ENCODE data around the gene IFI6. TPM values are rescaled to one million over a fixed set of nuclear protein-coding genes. Genes with fewer than 3 reads are reported as not detected.

Gene IFI6
- total and polyA plus RNA-seq, 4 donors: 5.9 to 339 (median 169) TPM

DNA sequence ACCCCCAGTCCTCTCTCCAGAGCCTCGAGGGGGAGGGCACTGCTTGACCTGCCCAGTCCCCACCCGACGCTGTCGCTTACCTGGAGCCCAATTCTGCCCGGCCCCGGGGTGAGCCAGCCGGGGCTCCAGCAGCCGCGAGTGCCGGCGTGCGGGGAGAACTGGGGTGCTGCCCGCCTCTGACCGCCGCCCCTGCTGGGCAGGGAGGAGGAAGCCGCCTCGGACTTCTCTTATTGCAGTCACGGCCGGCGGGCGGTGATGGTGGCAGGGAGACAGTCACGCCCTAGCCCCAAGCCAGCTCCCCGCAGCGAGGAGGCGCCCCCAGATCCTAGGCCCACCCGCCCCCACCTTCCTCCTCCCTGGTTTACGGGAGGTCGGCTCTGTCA, 37.0 kb downstream of the IFI6 start, which contains the start of gene FGR:
Gene FGR, minus strand, starts transcription at position 201 of the 383 bp plus-strand sequence. CDS start 11,269 bp downstream, outside the sequence.
- no peaks in the 10 kb centered on the region for H3K27me3 ChIP-seq (ENCODE audit: control insufficient read depth in 4 of 4, insufficient read depth in 4 of 4, low read length in 3 of 4)

More for the DNA sequence above, 37.0 kb downstream of the IFI6 start, which contains the start of gene FGR:
- Histone ChIP-seq H3K36me3 (ENCODE audit: control insufficient read depth in 4 of 4, insufficient read depth in 3 of 4, low read depth in 1 of 4, low read length in 3 of 4) (no peaks in the 10 kb centered on the region), H3K9me3 (ENCODE audit: control insufficient read depth in 4 of 4, low read length in 3 of 4) (no peaks in the 10 kb centered on the region), H3K27ac (ENCODE audit: low read depth in 1 of 2, low read length in 2 of 2) (peak within 1 kb of the TSS; percentile 71 to 75), H3K4me1 (ENCODE audit: control insufficient read depth in 4 of 4, insufficient read depth in 4 of 4, low read length in 3 of 4) (peaks cover 0 to 10% (median 3%) of the 10 kb centered on the region in 4 donors), H3K4me3 (ENCODE audit: low read depth in 1 of 3, low read length in 3 of 3) (peak within 1 kb of the TSS in 2 of 3 donors; percentile 19 to 33), H3K9ac (ENCODE audit: low read depth in 1 of 2, low read length in 2 of 2) (peak within 1 kb of the TSS; percentile 12 to 48)
- no peak for DNase-seq (ENCODE audit: low spot score)
- WGBS: 41% methylated on average over 28 of the region's 28 CpGs
- TF ChIP-seq, protein P1, sequence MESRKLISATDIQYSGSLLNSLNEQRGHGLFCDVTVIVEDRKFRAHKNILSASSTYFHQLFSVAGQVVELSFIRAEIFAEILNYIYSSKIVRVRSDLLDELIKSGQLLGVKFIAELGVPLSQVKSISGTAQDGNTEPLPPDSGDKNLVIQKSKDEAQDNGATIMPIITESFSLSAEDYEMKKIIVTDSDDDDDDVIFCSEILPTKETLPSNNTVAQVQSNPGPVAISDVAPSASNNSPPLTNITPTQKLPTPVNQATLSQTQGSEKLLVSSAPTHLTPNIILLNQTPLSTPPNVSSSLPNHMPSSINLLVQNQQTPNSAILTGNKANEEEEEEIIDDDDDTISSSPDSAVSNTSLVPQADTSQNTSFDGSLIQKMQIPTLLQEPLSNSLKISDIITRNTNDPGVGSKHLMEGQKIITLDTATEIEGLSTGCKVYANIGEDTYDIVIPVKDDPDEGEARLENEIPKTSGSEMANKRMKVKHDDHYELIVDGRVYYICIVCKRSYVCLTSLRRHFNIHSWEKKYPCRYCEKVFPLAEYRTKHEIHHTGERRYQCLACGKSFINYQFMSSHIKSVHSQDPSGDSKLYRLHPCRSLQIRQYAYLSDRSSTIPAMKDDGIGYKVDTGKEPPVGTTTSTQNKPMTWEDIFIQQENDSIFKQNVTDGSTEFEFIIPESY (IDR thresholded peaks at IDR 0.05): no peak
- TF ChIP-seq FOXA2 (IDR thresholded peaks at IDR 0.05) (no peak), SP1 (IDR thresholded peaks at IDR 0.05) (no peak), NR2F2 (IDR thresholded peaks at IDR 0.05) (no peak), GABPA (IDR thresholded peaks at IDR 0.05 in 1 of 2, conservative IDR thresholded peaks at IDR 0.05 in 1 of 2) (no peak), YY1 (IDR thresholded peaks at IDR 0.05) (no peak), HNF4G (IDR thresholded peaks at IDR 0.05) (no peak), RAD21 (IDR thresholded peaks at IDR 0.05) (no peak), JUND (IDR thresholded peaks at IDR 0.05) (no peak), RXRA (IDR thresholded peaks at IDR 0.05) (no peak), TAF1 (conservative IDR thresholded peaks at IDR 0.05) (no peak), HNF4A (conservative IDR thresholded peaks at IDR 0.05) (no peak), FOXA1 (IDR thresholded peaks at IDR 0.05) (no peak), EGR1 (IDR thresholded peaks at IDR 0.05; ENCODE audit: low read depth in 2 of 2) (no peak)
- TF ChIP-seq, protein P2, sequence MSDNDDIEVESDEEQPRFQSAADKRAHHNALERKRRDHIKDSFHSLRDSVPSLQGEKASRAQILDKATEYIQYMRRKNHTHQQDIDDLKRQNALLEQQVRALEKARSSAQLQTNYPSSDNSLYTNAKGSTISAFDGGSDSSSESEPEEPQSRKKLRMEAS (IDR thresholded peaks at IDR 0.05): no peak
- TF ChIP-seq, protein P3, sequence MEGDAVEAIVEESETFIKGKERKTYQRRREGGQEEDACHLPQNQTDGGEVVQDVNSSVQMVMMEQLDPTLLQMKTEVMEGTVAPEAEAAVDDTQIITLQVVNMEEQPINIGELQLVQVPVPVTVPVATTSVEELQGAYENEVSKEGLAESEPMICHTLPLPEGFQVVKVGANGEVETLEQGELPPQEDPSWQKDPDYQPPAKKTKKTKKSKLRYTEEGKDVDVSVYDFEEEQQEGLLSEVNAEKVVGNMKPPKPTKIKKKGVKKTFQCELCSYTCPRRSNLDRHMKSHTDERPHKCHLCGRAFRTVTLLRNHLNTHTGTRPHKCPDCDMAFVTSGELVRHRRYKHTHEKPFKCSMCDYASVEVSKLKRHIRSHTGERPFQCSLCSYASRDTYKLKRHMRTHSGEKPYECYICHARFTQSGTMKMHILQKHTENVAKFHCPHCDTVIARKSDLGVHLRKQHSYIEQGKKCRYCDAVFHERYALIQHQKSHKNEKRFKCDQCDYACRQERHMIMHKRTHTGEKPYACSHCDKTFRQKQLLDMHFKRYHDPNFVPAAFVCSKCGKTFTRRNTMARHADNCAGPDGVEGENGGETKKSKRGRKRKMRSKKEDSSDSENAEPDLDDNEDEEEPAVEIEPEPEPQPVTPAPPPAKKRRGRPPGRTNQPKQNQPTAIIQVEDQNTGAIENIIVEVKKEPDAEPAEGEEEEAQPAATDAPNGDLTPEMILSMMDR (IDR thresholded peaks at IDR 0.05; ENCODE audit: low read depth, low read length, missing input control): no peak
- TF ChIP-seq, protein P4, sequence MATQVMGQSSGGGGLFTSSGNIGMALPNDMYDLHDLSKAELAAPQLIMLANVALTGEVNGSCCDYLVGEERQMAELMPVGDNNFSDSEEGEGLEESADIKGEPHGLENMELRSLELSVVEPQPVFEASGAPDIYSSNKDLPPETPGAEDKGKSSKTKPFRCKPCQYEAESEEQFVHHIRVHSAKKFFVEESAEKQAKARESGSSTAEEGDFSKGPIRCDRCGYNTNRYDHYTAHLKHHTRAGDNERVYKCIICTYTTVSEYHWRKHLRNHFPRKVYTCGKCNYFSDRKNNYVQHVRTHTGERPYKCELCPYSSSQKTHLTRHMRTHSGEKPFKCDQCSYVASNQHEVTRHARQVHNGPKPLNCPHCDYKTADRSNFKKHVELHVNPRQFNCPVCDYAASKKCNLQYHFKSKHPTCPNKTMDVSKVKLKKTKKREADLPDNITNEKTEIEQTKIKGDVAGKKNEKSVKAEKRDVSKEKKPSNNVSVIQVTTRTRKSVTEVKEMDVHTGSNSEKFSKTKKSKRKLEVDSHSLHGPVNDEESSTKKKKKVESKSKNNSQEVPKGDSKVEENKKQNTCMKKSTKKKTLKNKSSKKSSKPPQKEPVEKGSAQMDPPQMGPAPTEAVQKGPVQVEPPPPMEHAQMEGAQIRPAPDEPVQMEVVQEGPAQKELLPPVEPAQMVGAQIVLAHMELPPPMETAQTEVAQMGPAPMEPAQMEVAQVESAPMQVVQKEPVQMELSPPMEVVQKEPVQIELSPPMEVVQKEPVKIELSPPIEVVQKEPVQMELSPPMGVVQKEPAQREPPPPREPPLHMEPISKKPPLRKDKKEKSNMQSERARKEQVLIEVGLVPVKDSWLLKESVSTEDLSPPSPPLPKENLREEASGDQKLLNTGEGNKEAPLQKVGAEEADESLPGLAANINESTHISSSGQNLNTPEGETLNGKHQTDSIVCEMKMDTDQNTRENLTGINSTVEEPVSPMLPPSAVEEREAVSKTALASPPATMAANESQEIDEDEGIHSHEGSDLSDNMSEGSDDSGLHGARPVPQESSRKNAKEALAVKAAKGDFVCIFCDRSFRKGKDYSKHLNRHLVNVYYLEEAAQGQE (IDR thresholded peaks at IDR 0.05): no peak
- TF ChIP-seq, protein P5, sequence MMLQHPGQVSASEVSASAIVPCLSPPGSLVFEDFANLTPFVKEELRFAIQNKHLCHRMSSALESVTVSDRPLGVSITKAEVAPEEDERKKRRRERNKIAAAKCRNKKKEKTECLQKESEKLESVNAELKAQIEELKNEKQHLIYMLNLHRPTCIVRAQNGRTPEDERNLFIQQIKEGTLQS (IDR thresholded peaks at IDR 0.05): no peak
